ENCODE measurements around the gene TGIF1.

- no peak for TF ChIP-seq YY1 (IDR thresholded peaks at IDR 0.05; ENCODE audit: insufficient read depth, insufficient read length)
- TF ChIP-seq SUZ12 (IDR thresholded peaks at IDR 0.05; ENCODE audit: extremely low read depth, insufficient read depth, insufficient read length), result no peak
- TF ChIP-seq ZNF274 (IDR thresholded peaks at IDR 0.05; ENCODE audit: low read depth, low read length), result no peak
Observed at GRCh38 chr18:3402982-3403451, 47.0 kb upstream of the TGIF1 start.

Measured in NT2/D1 (cell line).